Progenitor cell of endocrine pancreas (in vitro differentiated cells): ENCODE results near the gene HRG. TPM values are rescaled to one million over a fixed set of nuclear protein-coding genes. Genes with fewer than 3 reads are reported as not detected.
A peak's percentile ranks its signal among the peaks of the same experiment; 100 is the strongest.
"Not testable (repeated sequence)": the region's sequence is repeated elsewhere in the genome, so short reads cannot be mapped to it uniquely, and the experiment has no call there.

ENCODE experiments used
- DNase-seq: peaks from one replicate; pipeline ENCODE4 v3.0.0; 2021; ENCODE audit warnings: low spot score; ENCODE audit not compliant: unreplicated experiment
- H3K27ac Mint-ChIP-seq: 2 replicates; pipeline ENCODE4 v1.8.0; 2021; ENCODE audit warnings: mild to moderate bottlenecking, moderate library complexity, mixed read lengths
- H3K27me3 Mint-ChIP-seq: 2 replicates; pipeline ENCODE4 v1.8.0; 2021; ENCODE audit warnings: mixed read lengths
- H3K36me3 Mint-ChIP-seq: 2 replicates; pipeline ENCODE4 v1.8.0; 2022; ENCODE audit warnings: mixed read lengths; ENCODE audit not compliant: insufficient read depth
- H3K4me1 Mint-ChIP-seq: 2 replicates; pipeline ENCODE4 v1.8.0; 2021; ENCODE audit warnings: low read depth, mixed read lengths
- H3K4me3 Mint-ChIP-seq: 2 replicates; pipeline ENCODE4 v1.8.0; 2021; ENCODE audit warnings: low read depth, mild to moderate bottlenecking, moderate library complexity, mixed read lengths
- H3K9me3 Mint-ChIP-seq: 2 replicates; pipeline ENCODE4 v1.8.0; 2021; ENCODE audit warnings: low read depth, mixed read lengths
- total RNA-seq: library from RNA; stranded (reverse); gene quantifications from 2 replicates; pipeline ENCODE4 v1.2.1, GENCODE V29; 2021
- TF ChIP-seq, protein P1 (sequence below): fragments of 200-600 bp; sonication (generic); IDR thresholded peaks from one replicate; pipeline ENCODE4 v1.5.0; 2021; ENCODE audit warnings: antibody characterized with exemption, mild to moderate bottlenecking; ENCODE audit not compliant: unreplicated experiment

HRG gene
- total RNA-seq, 1 donor from 2014 or later, result not detected

DNA sequence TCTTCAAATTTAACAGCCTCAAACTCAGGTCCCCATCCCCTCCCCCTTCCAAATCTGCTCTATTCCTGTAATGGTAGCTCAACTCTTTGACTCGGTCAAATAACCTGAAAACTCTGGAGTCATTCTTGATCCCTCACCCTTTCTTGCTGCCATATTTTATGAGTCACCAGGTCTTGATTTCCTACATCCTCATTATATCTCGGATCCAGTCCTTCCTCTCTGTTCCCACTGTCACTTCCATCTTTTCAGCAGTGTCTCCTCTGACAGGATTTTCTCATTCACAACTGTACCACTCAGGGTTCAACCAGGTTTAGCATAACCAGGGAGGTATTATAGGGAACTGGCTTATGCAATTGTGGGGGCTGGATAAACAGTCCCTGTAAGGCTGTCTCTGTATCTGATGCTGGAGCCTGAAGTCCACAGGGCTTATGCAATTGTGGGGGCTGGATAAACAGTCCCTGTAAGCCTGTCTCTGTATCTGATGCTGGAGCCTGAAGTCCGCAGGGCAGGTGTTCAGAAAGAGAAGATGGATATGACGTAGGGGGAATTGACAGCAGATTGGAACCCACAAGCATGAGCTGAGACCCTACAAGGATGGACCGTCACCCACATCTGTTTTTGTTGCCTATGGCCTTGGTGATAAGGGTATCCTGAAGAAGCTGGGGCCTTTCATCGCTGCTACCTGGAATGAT lies 34.7 kb upstream of the HRG start:
- peaks cover 4% of the 10 kb centered on the region for H3K9me3 Mint-ChIP-seq
- no peaks in the 10 kb centered on the region for H3K36me3 Mint-ChIP-seq
- H3K4me1 Mint-ChIP-seq, result peaks cover 21% of the 10 kb centered on the region
- H3K27ac Mint-ChIP-seq, result no peak overlapping the region
- TF ChIP-seq, protein P1, sequence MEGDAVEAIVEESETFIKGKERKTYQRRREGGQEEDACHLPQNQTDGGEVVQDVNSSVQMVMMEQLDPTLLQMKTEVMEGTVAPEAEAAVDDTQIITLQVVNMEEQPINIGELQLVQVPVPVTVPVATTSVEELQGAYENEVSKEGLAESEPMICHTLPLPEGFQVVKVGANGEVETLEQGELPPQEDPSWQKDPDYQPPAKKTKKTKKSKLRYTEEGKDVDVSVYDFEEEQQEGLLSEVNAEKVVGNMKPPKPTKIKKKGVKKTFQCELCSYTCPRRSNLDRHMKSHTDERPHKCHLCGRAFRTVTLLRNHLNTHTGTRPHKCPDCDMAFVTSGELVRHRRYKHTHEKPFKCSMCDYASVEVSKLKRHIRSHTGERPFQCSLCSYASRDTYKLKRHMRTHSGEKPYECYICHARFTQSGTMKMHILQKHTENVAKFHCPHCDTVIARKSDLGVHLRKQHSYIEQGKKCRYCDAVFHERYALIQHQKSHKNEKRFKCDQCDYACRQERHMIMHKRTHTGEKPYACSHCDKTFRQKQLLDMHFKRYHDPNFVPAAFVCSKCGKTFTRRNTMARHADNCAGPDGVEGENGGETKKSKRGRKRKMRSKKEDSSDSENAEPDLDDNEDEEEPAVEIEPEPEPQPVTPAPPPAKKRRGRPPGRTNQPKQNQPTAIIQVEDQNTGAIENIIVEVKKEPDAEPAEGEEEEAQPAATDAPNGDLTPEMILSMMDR, result no peak
- H3K27me3 Mint-ChIP-seq, result peaks cover 18% of the 10 kb centered on the region
- H3K4me3 Mint-ChIP-seq, result no peak overlapping the region
- no peak for DNase-seq

DNA sequence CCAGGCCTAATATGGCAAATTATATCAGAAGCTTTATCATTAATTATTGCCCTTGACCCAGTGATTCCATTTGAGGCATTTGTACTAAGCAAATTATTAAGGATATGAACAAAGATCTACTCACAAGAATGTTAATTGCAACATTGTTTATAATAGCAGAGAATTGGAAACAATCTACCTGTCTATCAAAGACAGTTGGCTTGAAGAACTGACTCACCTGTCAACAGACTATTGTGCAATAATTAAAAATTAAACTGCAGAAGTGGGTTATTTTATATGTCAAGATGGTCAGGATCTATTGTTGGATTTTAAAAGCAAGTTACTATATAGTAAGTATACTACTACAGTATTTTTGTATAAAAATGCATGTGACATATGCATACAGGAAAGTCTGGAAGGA lies 32.3 kb upstream of the HRG start:
- TF ChIP-seq, protein P1, result no peak
- H3K9me3 Mint-ChIP-seq, result peaks cover 4% of the 10 kb centered on the region
- H3K4me1 Mint-ChIP-seq, result peaks cover 29% of the 10 kb centered on the region
- no peaks in the 10 kb centered on the region for H3K36me3 Mint-ChIP-seq
- peaks cover 24% of the 10 kb centered on the region for H3K27me3 Mint-ChIP-seq
- H3K4me3 Mint-ChIP-seq, result no peak overlapping the region
- no peak overlapping the region for H3K27ac Mint-ChIP-seq
- no peak for DNase-seq

DNA sequence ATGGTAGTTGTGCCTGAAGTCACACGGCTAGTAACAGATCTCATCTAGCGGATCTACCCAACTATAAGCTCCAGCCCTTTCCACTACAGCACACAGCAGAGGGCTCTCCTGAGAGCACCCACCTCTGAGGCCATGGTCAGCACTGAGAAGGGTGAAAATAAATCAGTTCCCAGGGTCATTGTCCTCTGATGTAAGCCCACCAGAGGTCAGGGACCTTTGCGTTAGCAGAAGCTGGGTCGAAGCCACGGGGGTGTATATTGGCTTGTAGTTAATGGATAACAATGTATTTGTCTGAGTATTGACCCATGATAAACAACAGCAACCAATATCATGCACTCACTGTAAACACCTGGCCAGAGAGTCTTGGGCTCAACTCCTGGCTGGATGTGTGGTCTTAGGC lies 31.6 kb upstream of the HRG start:
- DNase-seq, H3K4me3 Mint-ChIP-seq, H3K36me3 Mint-ChIP-seq, H3K9me3 Mint-ChIP-seq: not testable (repeated sequence)
- H3K4me1 Mint-ChIP-seq, result peaks cover 29% of the 10 kb centered on the region
- H3K27ac Mint-ChIP-seq, result peak overlapping the region; percentile 71
- H3K27me3 Mint-ChIP-seq, result peaks cover 24% of the 10 kb centered on the region

DNA sequence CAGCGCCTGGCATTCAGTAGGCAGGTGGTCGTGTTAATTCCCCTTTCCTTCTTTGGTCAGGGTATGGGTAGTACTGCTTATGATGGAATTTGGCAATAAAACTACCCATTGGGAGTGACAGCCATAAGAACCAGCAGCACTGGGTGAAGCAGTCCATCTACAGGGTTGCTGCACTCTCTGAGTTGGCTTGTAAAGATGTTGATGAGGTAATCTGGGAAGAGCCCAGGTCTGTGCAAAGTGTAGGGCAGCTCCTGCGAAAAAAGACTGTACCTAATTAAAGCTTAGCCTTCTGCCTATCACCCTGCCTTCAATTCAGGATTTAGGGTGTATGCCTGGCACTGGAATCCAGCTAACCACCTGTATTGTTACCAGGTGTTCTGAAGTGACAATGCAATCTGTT lies 30.3 kb upstream of the HRG start:
- peaks cover 27% of the 10 kb centered on the region for H3K4me1 Mint-ChIP-seq
- H3K4me3 Mint-ChIP-seq, result no peak overlapping the region
- H3K27me3 Mint-ChIP-seq, result peaks cover 26% of the 10 kb centered on the region
- H3K36me3 Mint-ChIP-seq, result no peaks in the 10 kb centered on the region
- peaks cover 4% of the 10 kb centered on the region for H3K9me3 Mint-ChIP-seq
- TF ChIP-seq, protein P1, result no peak
- H3K27ac Mint-ChIP-seq, result no peak overlapping the region
- no peak for DNase-seq

DNA sequence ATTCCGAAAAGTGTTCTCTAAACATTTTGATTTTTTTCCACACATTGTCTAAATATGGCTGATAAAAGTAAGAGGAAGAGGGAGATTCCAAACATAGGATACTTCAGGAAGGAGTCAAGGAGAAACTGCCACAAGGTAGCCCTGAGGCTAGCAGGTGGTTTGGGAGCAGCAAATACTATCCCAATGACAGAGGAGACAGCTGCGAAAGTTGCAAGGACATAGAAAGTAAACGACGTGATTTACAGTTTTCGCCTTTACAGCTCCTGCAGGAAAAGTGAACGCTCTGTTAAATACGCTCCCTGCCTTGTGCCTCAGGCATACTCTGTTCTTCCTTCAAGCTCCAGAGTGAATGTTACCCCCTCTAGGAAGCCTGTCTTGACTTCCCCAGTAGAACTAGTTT lies 29.3 kb upstream of the HRG start:
- H3K27me3 Mint-ChIP-seq, result peaks cover 27% of the 10 kb centered on the region
- TF ChIP-seq, protein P1, result no peak
- H3K4me1 Mint-ChIP-seq, result peaks cover 27% of the 10 kb centered on the region
- H3K36me3 Mint-ChIP-seq, result no peaks in the 10 kb centered on the region
- H3K9me3 Mint-ChIP-seq, result peaks cover 4% of the 10 kb centered on the region
- no peak overlapping the region for H3K4me3 Mint-ChIP-seq
- H3K27ac Mint-ChIP-seq, result no peak overlapping the region
- no peak for DNase-seq

DNA sequence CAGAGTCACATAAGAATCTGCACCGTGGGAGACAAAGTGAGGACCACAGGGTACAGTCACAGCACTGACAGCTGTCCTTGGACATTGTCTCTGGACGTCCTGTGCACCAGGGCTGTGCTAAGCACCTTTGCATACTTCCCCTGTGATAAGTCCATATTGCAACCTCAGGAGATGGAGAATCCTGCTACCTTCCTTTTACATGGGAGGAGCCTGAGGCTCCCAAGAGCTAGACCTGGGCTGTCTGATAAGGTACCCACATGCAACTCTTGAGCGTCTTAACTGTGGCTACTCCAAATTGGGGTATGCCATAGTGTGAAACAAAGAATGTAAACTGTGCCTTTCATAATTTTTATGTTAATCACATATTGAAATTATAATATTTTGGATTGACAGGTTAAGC lies 28.1 kb upstream of the HRG start:
- DNase-seq, result no peak
- H3K4me1 Mint-ChIP-seq, result peaks cover 27% of the 10 kb centered on the region
- no peak overlapping the region for H3K4me3 Mint-ChIP-seq
- peaks cover 4% of the 10 kb centered on the region for H3K9me3 Mint-ChIP-seq
- no peak overlapping the region for H3K27ac Mint-ChIP-seq
- TF ChIP-seq, protein P1, result no peak
- H3K27me3 Mint-ChIP-seq, result peaks cover 30% of the 10 kb centered on the region
- no peaks in the 10 kb centered on the region for H3K36me3 Mint-ChIP-seq
